ENCODE measurements around the gene PPP5C. TPM values are rescaled to one million over a fixed set of nuclear protein-coding genes. Genes with fewer than 3 reads are reported as not detected.

PPP5C gene
- total RNA-seq, 1 donor from 2014 or later, result 65.0 TPM

- DNase-seq (ENCODE audit: low read depth in 2 of 2), result no peak
Measured at GRCh38 chr19:46330319-46330918, 16.5 kb upstream of the PPP5C start.

- no peak for DNase-seq (ENCODE audit: low read depth in 2 of 2)
Measured at GRCh38 chr19:46337487-46337886, 9.4 kb upstream of the PPP5C start.

DNA sequence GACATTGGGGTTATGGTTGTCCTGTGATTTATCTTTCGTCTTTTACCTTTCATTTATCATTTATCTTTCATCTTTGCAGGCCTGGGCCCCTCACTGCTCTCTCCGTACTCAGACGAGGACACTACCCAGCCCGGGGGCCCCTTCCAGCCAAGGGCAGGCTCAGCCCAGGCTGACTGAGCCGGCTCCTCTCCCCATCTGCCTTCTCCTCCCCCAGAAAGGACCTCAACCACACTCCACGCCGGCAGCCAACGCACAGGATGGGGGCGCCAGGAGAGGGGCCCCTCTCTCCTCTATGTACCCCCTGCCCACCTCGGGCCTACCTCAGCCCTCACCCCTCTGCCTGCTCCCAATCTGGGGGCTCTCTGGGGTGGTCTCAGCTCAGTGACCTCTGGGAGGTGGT lies 7.4 kb upstream of the PPP5C start:
- DNase-seq (ENCODE audit: low read depth in 2 of 2), result no peak

GRCh38 chr19:46340051-46340659 lies 6.7 kb upstream of the PPP5C start:
- DNase-seq (ENCODE audit: low read depth in 2 of 2), result no peak

- DNase-seq (ENCODE audit: low read depth in 2 of 2), result no peak
Measured at GRCh38 chr19:46341937-46342336, 5.0 kb upstream of the PPP5C start.

DNA sequence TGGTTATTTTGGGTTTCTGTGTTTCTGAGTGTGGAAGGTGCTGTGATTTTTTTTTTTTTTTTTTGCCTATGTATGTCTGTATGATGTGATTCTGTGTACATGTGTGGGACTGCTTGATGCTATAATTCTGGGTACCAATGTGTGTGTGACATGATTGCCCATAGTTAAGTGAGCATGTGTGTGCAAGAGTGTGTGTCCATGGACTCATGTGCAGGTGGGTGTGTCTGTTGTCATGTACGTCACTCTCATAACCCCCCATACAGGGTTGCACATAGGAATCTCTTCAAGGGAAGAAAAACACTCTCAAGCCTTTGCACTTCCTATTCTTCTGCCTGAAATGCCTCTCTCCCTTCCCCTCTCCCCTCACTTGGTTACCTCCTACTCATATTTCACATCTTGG lies 2.5 kb upstream of the PPP5C start:
- no peak for DNase-seq (ENCODE audit: low read depth in 2 of 2)

DNA sequence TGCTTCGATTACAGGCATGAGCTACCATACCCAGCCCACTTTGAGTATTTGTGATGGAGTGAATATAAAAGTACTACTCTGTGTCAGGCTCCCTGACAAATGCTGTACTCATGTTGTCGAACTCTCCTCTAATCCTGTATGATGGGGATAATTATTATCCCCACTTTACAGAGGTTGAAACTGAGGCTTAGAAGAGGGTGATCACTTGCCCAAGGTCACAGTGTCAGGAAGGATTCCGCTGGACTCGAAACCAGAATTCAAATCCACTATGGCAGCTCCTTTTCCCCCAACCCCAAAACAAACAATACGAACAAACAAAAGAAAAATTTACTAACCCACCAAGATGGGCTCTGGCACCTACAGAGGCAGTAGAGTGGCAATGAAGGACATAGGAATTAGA lies 1.7 kb upstream of the PPP5C start:
- no peak for DNase-seq (ENCODE audit: low read depth in 2 of 2)

DNA sequence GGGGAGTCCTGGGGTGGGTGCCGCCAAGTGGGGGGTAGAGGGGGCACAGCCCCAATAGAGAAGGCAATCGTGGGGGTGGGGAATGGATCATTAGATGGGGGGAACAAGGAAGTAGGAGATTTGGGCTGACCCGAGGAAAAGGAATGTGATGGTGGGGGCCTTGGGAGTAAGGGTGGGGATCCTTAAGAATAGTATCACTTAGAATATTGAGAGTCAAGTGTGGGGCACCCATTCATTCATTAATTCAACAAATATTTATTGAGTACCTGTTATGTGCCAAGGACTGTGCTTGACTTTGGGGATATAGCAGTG lies 641 bp downstream of the PPP5C start:
- no peak for DNase-seq (ENCODE audit: low read depth in 2 of 2)

DNA sequence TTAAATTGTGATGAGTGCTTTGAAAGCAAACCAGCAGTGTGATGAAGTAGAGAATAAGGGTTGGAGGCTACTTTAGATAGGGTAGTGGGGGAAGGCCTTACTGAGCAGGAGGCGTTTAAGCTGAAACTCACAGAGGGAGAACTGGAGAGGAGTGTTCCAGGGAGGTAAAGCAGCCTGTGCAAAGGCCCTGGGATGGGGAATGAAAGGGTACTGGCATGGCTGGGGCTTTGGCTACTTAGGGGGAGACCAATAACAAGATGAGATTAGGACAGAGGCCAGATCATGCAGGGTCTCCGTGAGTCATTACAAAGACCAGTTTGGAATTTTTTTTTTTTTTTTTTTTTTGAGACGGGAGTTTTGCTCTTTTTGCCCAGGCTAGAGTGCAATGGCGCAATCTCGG lies 1.1 kb downstream of the PPP5C start:
- DNase-seq (ENCODE audit: low read depth in 2 of 2), result no peak

DNA sequence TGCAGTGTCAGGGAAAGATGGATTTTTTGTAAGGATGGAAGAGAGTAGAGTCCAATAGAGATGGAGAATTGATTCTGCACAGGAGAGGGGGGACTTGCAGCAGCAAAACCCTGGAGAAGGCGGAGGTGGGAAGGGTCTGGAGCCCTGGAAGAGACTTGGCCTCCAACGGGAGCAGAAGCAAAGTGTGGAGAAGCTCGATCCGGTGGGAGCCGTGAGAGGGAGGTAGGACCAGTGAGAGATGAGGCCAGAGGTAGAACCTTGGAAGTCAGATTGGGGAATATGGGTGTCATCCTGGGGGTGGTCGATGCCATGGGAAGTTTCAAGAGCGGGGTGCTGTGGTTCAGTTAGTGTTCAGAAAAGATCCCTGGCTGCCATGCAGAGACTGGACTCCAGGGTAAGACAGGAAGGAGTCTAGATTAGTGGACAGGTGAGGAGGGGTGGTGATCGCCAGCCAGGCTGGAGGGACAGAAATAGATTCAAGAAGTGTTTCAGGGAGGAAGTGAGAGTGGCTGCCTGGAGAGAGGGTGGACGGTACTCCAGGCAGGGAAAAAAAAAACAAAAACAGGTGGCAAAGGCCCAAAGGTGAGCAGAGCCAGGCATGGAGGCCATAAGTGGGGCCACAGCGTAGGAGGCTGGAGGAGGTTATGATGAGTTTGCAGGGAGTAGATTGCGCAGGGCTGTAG lies 2.6 kb downstream of the PPP5C start:
- DNase-seq (ENCODE audit: low read depth in 2 of 2), result no peak

GRCh38 chr19:46350029-46350757 lies 3.3 kb downstream of the PPP5C start:
- DNase-seq (ENCODE audit: low read depth in 2 of 2), result no peak

DNA sequence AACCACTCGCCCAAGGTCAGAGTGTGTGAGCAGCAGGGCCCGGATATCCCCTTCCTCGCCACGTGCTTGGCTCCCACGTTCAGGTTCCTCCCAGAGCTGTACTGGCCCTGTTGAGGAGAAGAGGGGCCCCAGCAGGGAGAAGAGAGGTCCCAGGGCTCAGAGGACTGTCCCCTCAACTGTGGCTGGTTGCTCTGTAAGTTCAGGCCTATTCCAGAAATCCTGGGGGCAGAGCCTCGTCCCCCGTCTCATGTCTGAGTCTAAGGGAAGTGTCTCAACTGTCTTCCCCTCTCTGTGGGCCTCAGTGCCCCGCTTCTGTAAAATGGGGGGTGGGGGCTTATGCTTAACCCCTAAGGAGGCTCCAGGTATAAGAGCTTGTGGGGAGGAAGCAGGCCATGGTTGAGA lies 3.9 kb downstream of the PPP5C start:
- DNase-seq (ENCODE audit: low read depth in 2 of 2), result peak; percentile 54 to 72

DNA sequence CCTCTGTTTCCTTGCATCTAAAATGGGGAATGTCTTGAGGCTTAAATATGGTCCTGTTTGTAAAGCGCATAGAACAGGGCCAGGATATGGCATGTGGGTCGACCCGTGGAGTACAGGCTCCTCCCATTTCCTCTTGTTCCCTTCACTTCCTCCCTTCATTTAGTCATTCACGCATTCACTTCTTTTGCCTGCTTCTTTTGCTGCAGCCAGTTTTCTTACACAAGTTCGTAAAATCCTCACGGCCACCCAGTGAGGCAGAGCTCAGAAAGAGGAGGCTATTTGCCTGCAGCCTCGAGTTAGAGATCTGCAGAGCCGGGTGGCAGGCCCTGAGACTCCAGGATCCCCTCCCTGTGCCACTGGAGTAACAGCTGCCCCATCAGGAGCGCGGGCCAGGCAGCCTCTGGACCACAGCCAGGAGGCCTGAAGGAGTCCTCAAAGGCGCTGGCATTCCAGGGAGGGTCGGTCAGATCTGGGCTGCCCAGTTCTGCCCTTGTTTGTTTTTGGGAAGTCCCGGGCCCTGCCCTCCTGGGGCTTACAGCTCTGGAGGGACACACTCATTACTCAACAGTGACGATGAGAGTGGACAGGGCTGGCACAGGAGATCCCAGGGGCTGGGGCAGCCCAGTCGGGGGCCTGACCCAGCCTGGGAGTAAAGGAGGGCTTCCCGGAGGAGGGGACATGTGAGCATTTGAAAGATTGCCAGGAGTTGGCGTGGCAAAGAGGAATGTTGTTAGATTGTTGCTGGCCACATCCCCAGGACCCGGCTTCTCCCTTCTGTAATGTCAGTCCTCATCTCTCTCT lies 4.6 kb downstream of the PPP5C start:
- peak; percentile 51 to 56 for DNase-seq (ENCODE audit: low read depth in 2 of 2)

DNA sequence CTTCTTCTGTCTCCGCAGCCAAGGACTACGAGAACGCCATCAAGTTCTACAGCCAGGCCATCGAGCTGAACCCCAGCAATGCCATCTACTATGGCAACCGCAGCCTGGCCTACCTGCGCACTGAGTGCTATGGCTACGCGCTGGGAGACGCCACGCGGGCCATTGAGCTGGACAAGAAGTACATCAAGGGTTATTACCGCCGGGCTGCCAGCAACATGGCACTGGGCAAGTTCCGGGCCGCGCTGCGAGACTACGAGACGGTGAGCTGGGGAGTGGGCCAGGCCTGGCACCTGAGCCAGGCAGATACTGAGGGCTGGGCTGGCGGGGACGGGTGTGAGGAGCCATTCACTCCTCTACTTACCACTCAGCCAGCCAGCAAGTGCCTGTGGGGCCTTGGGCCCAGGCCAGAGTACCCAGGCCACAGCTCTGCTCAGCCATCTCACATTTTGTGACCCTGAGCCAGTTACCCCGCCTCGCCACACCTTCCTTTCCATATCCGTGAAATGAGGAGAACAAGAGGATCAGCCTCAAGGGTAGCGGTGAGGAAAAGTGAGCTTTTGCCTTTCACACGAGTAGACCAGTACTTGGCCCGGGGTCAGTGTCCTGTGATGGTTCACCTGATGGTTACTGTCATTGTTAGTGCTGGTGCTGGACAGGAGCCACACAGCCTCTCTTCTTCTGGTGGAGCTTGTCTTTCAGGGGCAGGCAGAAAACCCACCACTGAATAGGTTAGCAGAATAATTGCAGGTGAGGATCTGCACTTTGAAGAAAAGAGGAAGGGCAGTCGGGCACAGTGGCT lies 7.0 kb downstream of the PPP5C start:
- DNase-seq (ENCODE audit: low read depth in 2 of 2), result no peak

GRCh38 chr19:46355234-46356148 lies 8.6 kb downstream of the PPP5C start:
- no peak for DNase-seq (ENCODE audit: low read depth in 2 of 2)

- DNase-seq (ENCODE audit: low read depth in 2 of 2), result no peak
Measured at GRCh38 chr19:46356149-46357055, 9.5 kb downstream of the PPP5C start.

DNA sequence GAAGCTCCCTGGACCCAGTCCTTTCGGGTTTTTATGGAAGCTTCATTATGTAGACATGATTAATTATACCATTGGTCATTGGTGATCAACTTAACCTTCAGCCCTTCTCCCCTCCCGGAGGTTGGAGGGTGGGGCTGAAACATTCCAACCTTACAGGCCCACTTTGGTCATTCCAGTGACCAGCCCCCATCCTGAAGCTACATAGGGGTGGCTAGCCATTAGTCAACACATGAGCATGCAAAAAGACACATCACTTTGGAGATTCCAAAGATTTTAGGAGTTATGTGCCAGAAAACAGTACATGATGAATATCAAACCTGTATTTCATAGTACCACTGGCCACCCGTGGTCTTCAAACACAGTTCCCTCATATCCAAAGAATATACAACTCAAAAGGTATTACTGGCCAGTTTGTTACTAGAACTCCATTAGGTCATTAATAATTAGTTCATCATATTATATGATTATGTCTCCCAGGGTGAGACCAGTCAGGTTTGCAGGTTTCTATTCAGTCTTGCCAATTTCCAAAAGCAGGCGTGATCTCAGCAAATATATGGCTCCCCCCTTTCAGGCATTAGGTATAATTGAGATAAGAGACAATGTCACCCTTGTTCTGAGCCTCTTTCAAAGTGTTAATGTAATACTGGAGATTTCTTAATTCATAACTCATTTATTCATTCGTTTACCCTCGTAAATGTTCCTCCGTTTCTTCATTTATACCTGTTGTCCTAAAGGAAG lies 11.1 kb downstream of the PPP5C start:
- DNase-seq (ENCODE audit: low read depth in 2 of 2), result no peak

- no peak for DNase-seq (ENCODE audit: low read depth in 2 of 2)
Measured at GRCh38 chr19:46361915-46362314, 15.0 kb downstream of the PPP5C start.
